Uterus (tissue), 2 donors: Measurements from ENCODE around the gene L1TD1.

ENCODE experiments used
- CTCF ChIP-seq, 4 experiments: fragments of 200-600 bp in 2 of 4; fragments of 450-650 bp in 2 of 4; sonication (generic) in 2 of 4; IDR thresholded peaks; one replicate each; pipeline ENCODE4 v1.5.1; 2016 to 2019; ENCODE audit warnings: antibody characterized with exemption in 4 of 4, mild to moderate bottlenecking in 2 of 4, moderate library complexity in 1 of 4
- POLR2A ChIP-seq, 2 donors: fragments of 450-650 bp; IDR thresholded peaks; one replicate each; pipeline ENCODE4 v1.6.1; 2016; ENCODE audit warnings: antibody characterized with exemption in 2 of 2, mild to moderate bottlenecking in 1 of 2, moderate library complexity in 1 of 2

DNA sequence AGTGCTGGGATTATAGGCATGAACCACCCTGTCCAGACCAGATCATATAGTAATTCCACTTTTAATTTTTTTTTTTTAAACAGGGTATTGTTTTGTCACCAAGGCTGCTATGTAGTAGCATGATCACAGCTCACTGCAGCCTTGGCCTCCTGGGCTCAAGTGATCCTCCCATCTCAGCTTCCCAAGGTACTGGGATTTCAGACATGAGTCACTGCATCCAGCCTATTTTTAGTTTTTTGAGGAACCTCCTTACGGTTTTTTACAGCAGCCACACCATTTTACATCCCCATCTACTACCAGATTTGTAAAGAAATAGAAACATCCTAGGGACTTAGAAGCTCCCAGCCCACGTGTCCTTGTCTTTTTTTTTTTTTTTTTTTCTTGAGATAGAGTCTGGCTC is 24.0 kb downstream of the L1TD1 start:
- TF ChIP-seq CTCF (IDR thresholded peaks at IDR 0.05) (no peak), POLR2A (IDR thresholded peaks at IDR 0.05) (no peak)
